ENCODE measurements around the gene ZYX. TPM values are rescaled to one million over a fixed set of nuclear protein-coding genes. Genes with fewer than 3 reads are reported as not detected.

Gene ZYX
- total RNA-seq, 6 donors from 2014 or later: 44.6 to 345 (median 222) TPM

GRCh38 chr7:143387156-143387975, 6.2 kb downstream of the ZYX start:
- no peaks in the 10 kb centered on the region for H3K9me3 ChIP-seq
- H3K36me3 ChIP-seq: peaks cover 25 to 68% (median 54%) of the 10 kb centered on the region in 4 donors
- TF ChIP-seq EP300 (IDR thresholded peaks at IDR 0.05) (no peak), POLR2AphosphoS5 (IDR thresholded peaks at IDR 0.05) (no peak), POLR2A (IDR thresholded peaks at IDR 0.05) (no peak), CTCF (IDR thresholded peaks at IDR 0.05) (no peak)
- WGBS, 2 donors: 91 to 96% methylated on average over 7 to 22 of the region's 23 CpGs
- DNase-seq (no peak), ATAC-seq (ENCODE audit: low FRiP score in 2 of 2) (no peak)
- peak overlapping the region; percentile 18 to 99 (median 59) for H3K27ac ChIP-seq
- H3K4me1 ChIP-seq: peaks cover 62 to 99% (median 78%) of the 10 kb centered on the region in 4 donors
- H3K4me3 ChIP-seq: peak overlapping the region in 1 of 4 donors; percentile 19
- no peaks in the 10 kb centered on the region for H3K27me3 ChIP-seq

GRCh38 chr7:143388051-143388450, 6.9 kb downstream of the ZYX start:
- WGBS, 2 donors: 84% methylated on average over 8 to 10 of the region's 10 CpGs
- H3K9me3 ChIP-seq: no peaks in the 10 kb centered on the region
- H3K36me3 ChIP-seq: peaks cover 25 to 68% (median 53%) of the 10 kb centered on the region in 4 donors
- peak overlapping the region in 3 of 4 donors; percentile 13 to 39 (median 20) for H3K27ac ChIP-seq
- ATAC-seq (ENCODE audit: low FRiP score in 2 of 2) (no peak), DNase-seq (no peak)
- H3K4me3 ChIP-seq: no peak overlapping the region
- H3K27me3 ChIP-seq: no peaks in the 10 kb centered on the region
- TF ChIP-seq CTCF (IDR thresholded peaks at IDR 0.05): no peak
- no peak for TF ChIP-seq POLR2AphosphoS5 (IDR thresholded peaks at IDR 0.05)
- TF ChIP-seq EP300 (IDR thresholded peaks at IDR 0.05): no peak
- no peak for TF ChIP-seq POLR2A (IDR thresholded peaks at IDR 0.05)
- peaks cover 62 to 99% (median 76%) of the 10 kb centered on the region in 4 donors for H3K4me1 ChIP-seq

- WGBS, 2 donors: 94 to 96% methylated on average over 10 to 27 of the region's 28 CpGs
- H3K4me1 ChIP-seq: peaks cover 62 to 99% (median 76%) of the 10 kb centered on the region in 4 donors
Measured at GRCh38 chr7:143388491-143389101, 7.5 kb downstream of the ZYX start.

GRCh38 chr7:143389316-143390103, 8.4 kb downstream of the ZYX start:
- DNase-seq: no peak
- Histone ChIP-seq H3K27ac (peak overlapping the region in 3 of 4 donors; percentile 7 to 21 (median 17)), H3K36me3 (peaks cover 25 to 67% (median 52%) of the 10 kb centered on the region in 4 donors), H3K9me3 (no peaks in the 10 kb centered on the region), H3K27me3 (no peaks in the 10 kb centered on the region), H3K4me3 (no peak overlapping the region), H3K4me1 (peaks cover 56 to 96% (median 70%) of the 10 kb centered on the region in 4 donors)
- 75 to 90% methylated on average over 9 to 15 of the region's 15 CpGs for WGBS, 2 donors
- no peak for TF ChIP-seq EP300 (IDR thresholded peaks at IDR 0.05)
- TF ChIP-seq POLR2AphosphoS5 (IDR thresholded peaks at IDR 0.05): no peak
- no peak for ATAC-seq (ENCODE audit: low FRiP score in 2 of 2)

More at GRCh38 chr7:143388491-143389101, 7.5 kb downstream of the ZYX start:
- H3K9me3 ChIP-seq: no peaks in the 10 kb centered on the region
- no peaks in the 10 kb centered on the region for H3K27me3 ChIP-seq
- ATAC-seq (ENCODE audit: low FRiP score in 2 of 2) (no peak), DNase-seq (peak in 1 of 2 donors; percentile 79)
- H3K4me3 ChIP-seq: no peak overlapping the region
- peaks cover 25 to 68% (median 52%) of the 10 kb centered on the region in 4 donors for H3K36me3 ChIP-seq
- TF ChIP-seq CTCF (IDR thresholded peaks at IDR 0.05) (no peak), EP300 (IDR thresholded peaks at IDR 0.05) (no peak), POLR2A (IDR thresholded peaks at IDR 0.05) (no peak), POLR2AphosphoS5 (IDR thresholded peaks at IDR 0.05) (no peak)
- H3K27ac ChIP-seq: peak overlapping the region in 2 of 4 donors; percentile 17 to 39
